Body of pancreas (tissue), 4 donors: Measurements from ENCODE around the gene GUCA1C. TPM values are rescaled to one million over a fixed set of nuclear protein-coding genes. Genes with fewer than 3 reads are reported as not detected.

Experiments used
- ATAC-seq: fragments of 150-250 bp; one replicate; pipeline ENCODE4 v1.9.1; 2016
- DNase-seq, 4 donors: peaks; one replicate each; pipeline ENCODE4 v3.0.0-alpha.2; 2019
- H3K27ac ChIP-seq, 4 donors: fragments of 200-600 bp; sonication (generic); 1 replicate in 3 of 4; 2 replicates in 1 of 4; pipeline versions ENCODE4 v1.5.1 to v1.6.1; 2016 to 2019; ENCODE audit warnings: mild to moderate bottlenecking in 1 of 4, mixed read lengths in 1 of 4, moderate library complexity in 1 of 4
- H3K27me3 ChIP-seq, 2 donors: fragments of 200-600 bp; sonication (generic); one replicate each; pipeline ENCODE4 v1.6.0; 2016; ENCODE audit warnings: mild to moderate bottlenecking in 1 of 2
- H3K36me3 ChIP-seq, 2 donors: fragments of 200-600 bp; sonication (generic); replicated peaks in 1 of 2; 2 replicates each; pipeline ENCODE4 v1.5.1; 2016; ENCODE audit warnings: low read depth in 2 of 2; ENCODE audit not compliant: insufficient read depth in 1 of 2
- H3K4me1 ChIP-seq: fragments of 200-600 bp; sonication (generic); one replicate; pipeline ENCODE4 v1.6.0; 2016
- H3K4me3 ChIP-seq, 2 donors: fragments of 200-600 bp; sonication (generic); 1 replicate in 1 of 2; 2 replicates in 1 of 2; pipeline ENCODE4 v1.5.1; 2016 to 2019
- H3K9me3 ChIP-seq, 3 donors: fragments of 200-600 bp; sonication (generic); 1 replicate in 2 of 3; 2 replicates in 1 of 3; pipeline ENCODE4 v1.5.1; 2016
- CTCF ChIP-seq, 7 experiments: fragments of 450-650 bp in 4 of 7; fragments of 200-600 bp in 3 of 7; sonication (generic) in 3 of 7; IDR thresholded peaks; one replicate each; pipeline ENCODE4 v1.5.1; 2016 to 2019; ENCODE audit warnings: antibody characterized with exemption in 7 of 7
- POLR2A ChIP-seq, 3 donors: fragments of 450-650 bp; IDR thresholded peaks; one replicate each; pipeline ENCODE4 v1.6.1; 2016; ENCODE audit warnings: antibody characterized with exemption in 3 of 3, mild to moderate bottlenecking in 2 of 3
- WGBS, 2 donors: methylation state at CpG; one replicate each; pipeline ENCODE4 v1.1.5; 2017; 5-methylcytosine and 5-hydroxymethylcytosine counted together
- intact Hi-C: fragments of 100-400 bp; cut with DNase I; formaldehyde crosslinking; loops from one replicate; pipeline ENCODE4 v1.15.1; 2023
- total RNA-seq, 2 donors: library from RNA; depleted of rRNA; stranded (reverse); fragments of >200 nt; gene quantifications; one replicate each; pipeline ENCODE4 v1.1.0, GENCODE V29; 2016

The GUCA1C gene
- total RNA-seq, 2 donors from 2014 or later = 0.99 to 4.4 TPM

- ATAC-seq (no peak), DNase-seq (no peak)
- no peaks in the 10 kb centered on the region for H3K9me3 ChIP-seq
- intact Hi-C loops = no loop called here
- TF ChIP-seq CTCF (IDR thresholded peaks at IDR 0.05) (no peak), POLR2A (IDR thresholded peaks at IDR 0.05) (no peak)
- H3K4me1 ChIP-seq = peaks cover 4% of the 10 kb centered on the region
- no peaks in the 10 kb centered on the region for H3K27me3 ChIP-seq
- H3K27ac ChIP-seq = no peak overlapping the region
- no peaks in the 10 kb centered on the region for H3K36me3 ChIP-seq
- no peak overlapping the region for H3K4me3 ChIP-seq
- 72 to 85% methylated on average over 4 of the region's 4 CpGs for WGBS, 2 donors
Observed at GRCh38 chr3:108887121-108887520, 66.6 kb downstream of the GUCA1C start.

GRCh38 chr3:108883373-108883772, 70.3 kb downstream of the GUCA1C start:
- 0 to 100% methylated on average over 1 of the region's 1 CpG for WGBS, 2 donors
- H3K27me3 ChIP-seq = no peaks in the 10 kb centered on the region

GRCh38 chr3:108882762-108883161, 70.9 kb downstream of the GUCA1C start:
- no peaks in the 10 kb centered on the region for H3K36me3 ChIP-seq
- intact Hi-C loops = no loop called here
- no peak overlapping the region for H3K4me3 ChIP-seq
- H3K27me3 ChIP-seq = no peaks in the 10 kb centered on the region
- no peaks in the 10 kb centered on the region for H3K4me1 ChIP-seq
- H3K27ac ChIP-seq = no peak overlapping the region
- TF ChIP-seq POLR2A (IDR thresholded peaks at IDR 0.05) = no peak
- TF ChIP-seq CTCF (IDR thresholded peaks at IDR 0.05) = no peak
- DNase-seq = no peak
- ATAC-seq = no peak
- H3K9me3 ChIP-seq = no peaks in the 10 kb centered on the region

More at GRCh38 chr3:108883373-108883772, 70.3 kb downstream of the GUCA1C start:
- Histone ChIP-seq H3K4me1 (peaks cover 1% of the 10 kb centered on the region), H3K4me3 (no peak overlapping the region), H3K27ac (no peak overlapping the region), H3K36me3 (no peaks in the 10 kb centered on the region), H3K9me3 (no peaks in the 10 kb centered on the region)
- ATAC-seq = no peak
- intact Hi-C loops = no loop called here
- TF ChIP-seq CTCF (IDR thresholded peaks at IDR 0.05) = no peak
- TF ChIP-seq POLR2A (IDR thresholded peaks at IDR 0.05) = no peak
- DNase-seq = no peak

- Histone ChIP-seq H3K36me3 (no peaks in the 10 kb centered on the region), H3K4me1 (no peaks in the 10 kb centered on the region), H3K9me3 (no peaks in the 10 kb centered on the region), H3K4me3 (no peak overlapping the region), H3K27ac (no peak overlapping the region), H3K27me3 (no peaks in the 10 kb centered on the region)
- no peak for ATAC-seq
- DNase-seq = no peak
- TF ChIP-seq CTCF (IDR thresholded peaks at IDR 0.05) (no peak), POLR2A (IDR thresholded peaks at IDR 0.05) (no peak)
- intact Hi-C loops = no loop called here
- WGBS, 2 donors = 85 to 86% methylated on average over 6 to 8 of the region's 8 CpGs
Observed at GRCh38 chr3:108879915-108880314, 73.8 kb downstream of the GUCA1C start.

GRCh38 chr3:108877901-108878300, 75.8 kb downstream of the GUCA1C start:
- TF ChIP-seq POLR2A (IDR thresholded peaks at IDR 0.05) = no peak
- TF ChIP-seq CTCF (IDR thresholded peaks at IDR 0.05) = no peak
- DNase-seq (no peak), ATAC-seq (no peak)
- Histone ChIP-seq H3K36me3 (no peaks in the 10 kb centered on the region), H3K4me3 (no peak overlapping the region), H3K27ac (no peak overlapping the region), H3K4me1 (no peaks in the 10 kb centered on the region), H3K27me3 (no peaks in the 10 kb centered on the region), H3K9me3 (no peaks in the 10 kb centered on the region)
- intact Hi-C loops = no loop called here
- WGBS, 2 donors = 50 to 52% methylated on average over 1 of the region's 1 CpG
